GM12878 (cell line): Measurements from ENCODE around the gene PDCL3. TPM values are rescaled to one million over a fixed set of nuclear protein-coding genes. Genes with fewer than 3 reads are reported as not detected.
A peak's percentile ranks its signal among the peaks of the same experiment; 100 is the strongest.

Source experiments
- ATAC-seq: fragments of 200-7000 bp; cut with Tn5 transposase; 3 replicates; pipeline ENCODE4 v1.9.1; 2020; ENCODE audit warnings: mild to moderate bottlenecking, moderate library complexity
- BruUV-seq: library from RNA; stranded (reverse); fragments of 400-500 nt; replicated peaks from 2 replicates; lab custom pipeline; 2021; lab: Mats Ljungman, UMichigan
- CTCF ChIA-PET: fragments of 300-600 bp; sonication (Branson Sonifier 250); formaldehyde crosslinking; extraction: SDS; loops from one replicate; lab custom pipeline; 2021; ENCODE audit warnings: inconsistent platforms; lab: Yijun Ruan, JAX
- POLR2A ChIA-PET: fragments of 350-600 bp; formaldehyde crosslinking; extraction: SDS; loops from one replicate; lab custom pipeline; 2021; ENCODE audit warnings: inconsistent platforms; lab: Charles Lee
- RAD21 ChIA-PET: fragments of 300-600 bp; sonication (Branson Sonifier 250); formaldehyde crosslinking; loops from one replicate; lab custom pipeline; 2023; ENCODE audit warnings: antibody characterized with exemption; ENCODE audit not compliant: unreplicated experiment; lab: Charles Lee
- SMC1A ChIA-PET: fragments of 300-600 bp; sonication (Branson Sonifier 250); formaldehyde crosslinking; loops from one replicate; lab custom pipeline; 2023; ENCODE audit not compliant: unreplicated experiment, uncharacterized antibody; lab: Charles Lee
- DNase-seq: peaks from one replicate; pipeline ENCODE4 v3.0.0-alpha.2; 2011; ENCODE audit warnings: low read depth, low spot score
- FAIRE-seq: peaks from 3 replicates; lab custom pipeline; 2011; peaks lifted over from hg19 to GRCh38; lab: Jason Lieb, UNC
- H2AFZ ChIP-seq: 2 replicates; pipeline ENCODE4 v1.6.0; 2011; ENCODE audit warnings: low read depth, low read length, control low read depth; ENCODE audit not compliant: control insufficient read depth
- H3K27ac ChIP-seq: 2 replicates; pipeline ENCODE4 v1.5.1; 2011; ENCODE audit warnings: control low read depth; ENCODE audit not compliant: control insufficient read depth, insufficient read depth
- H3K27me3 ChIP-seq, 2 experiments: replicated peaks in 1 of 2; 2 replicates each; pipeline versions ENCODE4 v1.6.0 to v1.6.1; 2011; ENCODE audit warnings: low read length in 1 of 2; ENCODE audit not compliant: control insufficient read depth in 2 of 2, insufficient read depth in 2 of 2
- H3K36me3 ChIP-seq, 2 experiments: 2 replicates each; pipeline ENCODE4 v1.5.1; 2011; ENCODE audit warnings: low read length in 1 of 2; ENCODE audit not compliant: control insufficient read depth in 2 of 2, insufficient read depth in 2 of 2
- H3K4me1 ChIP-seq: 2 replicates; pipeline ENCODE4 v1.6.1; 2011; ENCODE audit warnings: mild to moderate bottlenecking, low read length, moderate library complexity, mixed read lengths; ENCODE audit not compliant: control insufficient read depth, insufficient read depth
- H3K4me2 ChIP-seq: 2 replicates; pipeline ENCODE4 v1.6.0; 2011; ENCODE audit warnings: control low read depth; ENCODE audit not compliant: control insufficient read depth, insufficient read depth
- H3K4me3 ChIP-seq: fragments of 200-600 bp; sonication (generic); 2 replicates; pipeline ENCODE4 v1.5.1; 2016
- H3K79me2 ChIP-seq: 2 replicates; pipeline ENCODE4 v1.6.0; 2011; ENCODE audit warnings: low read length; ENCODE audit not compliant: control insufficient read depth, insufficient read depth
- H3K9ac ChIP-seq: 2 replicates; pipeline ENCODE4 v1.8.0; 2011; ENCODE audit warnings: low read length, control low read depth, mixed read lengths; ENCODE audit not compliant: control insufficient read depth, insufficient read depth
- H3K9me3 ChIP-seq: replicated peaks from 3 replicates; pipeline ENCODE4 v1.5.1; 2011; ENCODE audit warnings: mild to moderate bottlenecking, low read length; ENCODE audit not compliant: control insufficient read depth, insufficient read depth
- H4K20me1 ChIP-seq: 2 replicates; pipeline ENCODE4 v1.6.0; 2011; ENCODE audit not compliant: control insufficient read depth, insufficient read depth
- EGR1 ChIP-seq, 2 experiments: IDR thresholded peaks; 1 replicate in 1 of 2; 2 replicates in 1 of 2; pipeline ENCODE4 v1.6.1; 2011 to 2012; ENCODE audit warnings: low read depth in 2 of 2, low read length in 2 of 2, borderline replicate concordance in 1 of 2, mild to moderate bottlenecking in 1 of 2, moderate library complexity in 1 of 2
- EP300 ChIP-seq, 2 experiments: fragments of 150-350 bp in 1 of 2; IDR thresholded peaks; 2 replicates each; pipeline ENCODE4 v1.6.1; 2011 to 2012; ENCODE audit warnings: low read depth in 2 of 2, low read length in 2 of 2, borderline replicate concordance in 1 of 2, improper control_type of control experiment in 1 of 2, inconsistent platforms in 1 of 2; ENCODE audit not compliant: control insufficient read depth in 1 of 2
- IRF4 ChIP-seq: IDR thresholded peaks from 2 replicates; pipeline ENCODE4 v1.6.1; 2011; ENCODE audit warnings: low read depth, low read length
- JUNB ChIP-seq: IDR thresholded peaks from 2 replicates; pipeline ENCODE4 v1.6.1; 2016; ENCODE audit warnings: antibody characterized with exemption, mild to moderate bottlenecking
- JUND ChIP-seq: IDR thresholded peaks from 2 replicates; pipeline ENCODE4 v1.6.1; 2012; ENCODE audit warnings: low read depth, mild to moderate bottlenecking, low read length, improper control_type of control experiment, moderate library complexity
- MEF2A ChIP-seq: IDR thresholded peaks from 2 replicates; pipeline ENCODE4 v1.6.1; 2011; ENCODE audit warnings: low read depth, mild to moderate bottlenecking, low read length, moderate library complexity; ENCODE audit not compliant: insufficient read depth
- NFIC ChIP-seq: IDR thresholded peaks from 2 replicates; pipeline ENCODE4 v1.6.1; 2012; ENCODE audit warnings: low read depth, mild to moderate bottlenecking, inconsistent platforms, low read length, moderate library complexity
- TBL1XR1 ChIP-seq: IDR thresholded peaks from 2 replicates; pipeline ENCODE4 v1.6.1; 2012; ENCODE audit warnings: low read depth, low read length, improper control_type of control experiment
- WGBS: methylation state at CpG from one replicate; pipeline ENCODE4 v1.1.6; 2016; ENCODE audit warnings: low lambda C conversion rate; ENCODE audit not compliant: insufficient replicate concordance, insufficient coverage; ENCODE audit errors: missing lambda C conversion rate; 5-methylcytosine and 5-hydroxymethylcytosine counted together
- in situ Hi-C: fragments of 300-500 bp; cut with MboI; formaldehyde crosslinking; loops from 9 replicates; pipeline ENCODE4 v1.14.3; 2018; ENCODE audit warnings: mixed read lengths
- intact Hi-C: fragments of 100-400 bp; cut with micrococcal nuclease; formaldehyde crosslinking; loops from one replicate; pipeline ENCODE4 v1.14.2; 2022; ENCODE audit not compliant: unreplicated experiment
- polyA plus RNA-seq, 11 experiments: library from polyadenylated mRNA; depleted of rRNA in 4 of 11; unstranded in 6 of 11; stranded (reverse) in 5 of 11; fragments of >200 nt; fragmentation: Nextera tagmentation in 4 of 11; fragmentation: Illumina TruSeq in 1 of 11; extraction: Ambion mirVana in 4 of 11; extraction: Trizol in 1 of 11; gene quantifications; 1 replicate in 1 of 11; 2 replicates in 10 of 11; pipeline versions ENCODE4 v1.2.1 to v1.2.3, GENCODE V29; 2011 to 2016; ENCODE audit warnings: inconsistent platforms in 2 of 11, missing spikeins in 2 of 11, low read depth in 1 of 11
- total RNA-seq, 4 experiments: library from RNA; depleted of rRNA in 3 of 4; stranded (reverse); fragments of >200 nt in 3 of 4; fragmentation: Illumina TruSeq in 1 of 4; extraction: Trizol in 1 of 4; gene quantifications; 2 replicates each; pipeline versions ENCODE4 v1.2.1 to v1.2.3, GENCODE V29; 2013 to 2021
- TF ChIP-seq, protein P1 (sequence below): fragments of 150-350 bp; IDR thresholded peaks from 2 replicates; pipeline ENCODE4 v1.6.1; 2016; ENCODE audit warnings: low read depth, low read length

PDCL3 gene
- total and polyA plus RNA-seq, 10 of the 15 experiments (the other 5 are each of a cell fraction or from before 2014, with no cell fraction given): 22.9 to 111 (median 51.1) TPM

DNA sequence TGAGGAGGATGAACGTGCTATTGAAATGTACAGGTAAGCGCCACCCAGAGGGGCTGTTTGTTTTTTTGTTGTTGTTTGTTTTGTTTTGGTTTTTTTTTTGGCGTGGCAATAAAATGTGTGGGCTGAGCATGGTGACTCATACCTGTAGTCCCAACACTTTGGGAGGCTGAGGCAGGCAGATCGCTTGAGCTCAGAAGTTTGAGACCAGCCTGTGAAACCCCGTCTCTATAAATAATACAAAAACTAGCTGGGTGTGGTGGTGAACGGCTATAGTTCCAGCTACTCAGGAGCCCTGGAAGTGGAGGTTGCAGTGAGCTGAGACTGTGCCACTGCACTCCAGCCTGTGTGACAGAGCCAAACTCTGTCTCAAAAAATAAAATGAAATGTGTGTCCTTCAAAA lies 6.2 kb downstream of the PDCL3 start:
- intact Hi-C loops (no loop called here), in situ Hi-C loops (no loop called here)
- BruUV-seq: no TSS peak
- peaks cover 4% of the 10 kb centered on the region for H3K79me2 ChIP-seq
- peaks cover 5% of the 10 kb centered on the region; the same call in 1 of the 2 replicates for H3K4me1 ChIP-seq
- ATAC-seq (peak; percentile 66), FAIRE-seq (no peak), DNase-seq (no peak)
- no peaks in the 10 kb centered on the region for H3K9me3 ChIP-seq
- CTCF ChIA-PET: interaction anchor here (0.6 to 0.8 kb wide), 2 partner anchors 12 to 417 kb away, joined by 3 to 4 read pairs; no protein-coding TSS in a partner anchor
- POLR2A ChIA-PET: interaction anchor here (0.7 kb wide), 1 partner anchor 18 kb away, joined by 3 read pairs; no protein-coding TSS in a partner anchor
- TF ChIP-seq EP300 (IDR thresholded peaks at IDR 0.05; ENCODE audit: borderline replicate concordance in 1 of 2, control insufficient read depth in 1 of 2, low read depth in 2 of 2, low read length in 2 of 2): peak in 1 of 2 experiments; percentile 26; a peak in 1 of 4 replicates
- 0 out of 2 replicates have a peak, but pooled peaks have one; percentile 48 for TF ChIP-seq MEF2A
- TF ChIP-seq JUNB: peak; percentile 57
- no peak for TF ChIP-seq TBL1XR1
- TF ChIP-seq EGR1 (IDR thresholded peaks at IDR 0.05; ENCODE audit: borderline replicate concordance in 1 of 2, low read depth in 2 of 2, low read length in 2 of 2): no peak
- TF ChIP-seq NFIC: 0 out of 2 replicates have a peak, but pooled peaks have one; percentile 23
- TF ChIP-seq IRF4: 0 out of 2 replicates have a peak, but pooled peaks have one; percentile 59
- TF ChIP-seq, protein P1, sequence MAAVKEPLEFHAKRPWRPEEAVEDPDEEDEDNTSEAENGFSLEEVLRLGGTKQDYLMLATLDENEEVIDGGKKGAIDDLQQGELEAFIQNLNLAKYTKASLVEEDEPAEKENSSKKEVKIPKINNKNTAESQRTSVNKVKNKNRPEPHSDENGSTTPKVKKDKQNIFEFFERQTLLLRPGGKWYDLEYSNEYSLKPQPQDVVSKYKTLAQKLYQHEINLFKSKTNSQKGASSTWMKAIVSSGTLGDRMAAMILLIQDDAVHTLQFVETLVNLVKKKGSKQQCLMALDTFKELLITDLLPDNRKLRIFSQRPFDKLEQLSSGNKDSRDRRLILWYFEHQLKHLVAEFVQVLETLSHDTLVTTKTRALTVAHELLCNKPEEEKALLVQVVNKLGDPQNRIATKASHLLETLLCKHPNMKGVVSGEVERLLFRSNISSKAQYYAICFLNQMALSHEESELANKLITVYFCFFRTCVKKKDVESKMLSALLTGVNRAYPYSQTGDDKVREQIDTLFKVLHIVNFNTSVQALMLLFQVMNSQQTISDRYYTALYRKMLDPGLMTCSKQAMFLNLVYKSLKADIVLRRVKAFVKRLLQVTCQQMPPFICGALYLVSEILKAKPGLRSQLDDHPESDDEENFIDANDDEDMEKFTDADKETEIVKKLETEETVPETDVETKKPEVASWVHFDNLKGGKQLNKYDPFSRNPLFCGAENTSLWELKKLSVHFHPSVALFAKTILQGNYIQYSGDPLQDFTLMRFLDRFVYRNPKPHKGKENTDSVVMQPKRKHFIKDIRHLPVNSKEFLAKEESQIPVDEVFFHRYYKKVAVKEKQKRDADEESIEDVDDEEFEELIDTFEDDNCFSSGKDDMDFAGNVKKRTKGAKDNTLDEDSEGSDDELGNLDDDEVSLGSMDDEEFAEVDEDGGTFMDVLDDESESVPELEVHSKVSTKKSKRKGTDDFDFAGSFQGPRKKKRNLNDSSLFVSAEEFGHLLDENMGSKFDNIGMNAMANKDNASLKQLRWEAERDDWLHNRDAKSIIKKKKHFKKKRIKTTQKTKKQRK: no peak
- no peak for TF ChIP-seq JUND
- H3K27me3 ChIP-seq: no peaks in the 10 kb centered on the region
- no peaks in the 10 kb centered on the region for H4K20me1 ChIP-seq
- peaks cover 0 to 7% of the 10 kb centered on the region in 2 experiments; a peak in 1 of 4 replicates for H3K36me3 ChIP-seq
- H3K27ac ChIP-seq: 0 out of 2 replicates have a peak overlapping the region, but pooled peaks have one; percentile 33
- no peak overlapping the region for H2AFZ ChIP-seq
- SMC1A ChIA-PET: interaction anchor here (1.8 kb wide), 1 partner anchor 12 kb away, joined by 6 read pairs; no protein-coding TSS in a partner anchor
- H3K4me3 ChIP-seq: no peak overlapping the region
- no peak overlapping the region for H3K9ac ChIP-seq
- RAD21 ChIA-PET: interaction anchor here (1.7 kb wide), 1 partner anchor 12 kb away, joined by 6 read pairs; no protein-coding TSS in a partner anchor
- WGBS: 39% methylated on average over 6 of the region's 6 CpGs
- peak overlapping the region; percentile 7; the same call in 1 of the 2 replicates for H3K4me2 ChIP-seq
